DND-41 (cell line): ENCODE measurements around the gene SEC22C.

ENCODE experiments used
- ATAC-seq: fragments of 200-7000 bp; cut with Tn5 transposase; 3 replicates; pipeline ENCODE4 v1.9.1; 2021; ENCODE audit warnings: low read depth; ENCODE audit not compliant: insufficient read depth
- DNase-seq: peaks from one replicate; pipeline ENCODE4 v3.0.0-alpha.2; 2020
- H2AFZ ChIP-seq: 2 replicates; pipeline ENCODE4 v1.6.0; 2012; ENCODE audit warnings: low read depth, low read length
- H3K27ac ChIP-seq: 2 replicates; pipeline ENCODE4 v1.5.1; 2012; ENCODE audit warnings: low read length, inconsistent platforms
- H3K27me3 ChIP-seq: fragments of 200-600 bp; sonication (generic); 2 replicates; pipeline ENCODE4 v1.6.0; 2012; ENCODE audit warnings: low read length, mild to moderate bottlenecking, inconsistent platforms; ENCODE audit not compliant: insufficient read depth, poor library complexity
- H3K36me3 ChIP-seq: 2 replicates; pipeline ENCODE4 v1.5.1; 2012; ENCODE audit warnings: low read length, inconsistent platforms; ENCODE audit not compliant: insufficient read depth
- H3K4me1 ChIP-seq: 2 replicates; pipeline ENCODE4 v1.5.1; 2012; ENCODE audit warnings: mild to moderate bottlenecking, low read length; ENCODE audit not compliant: insufficient read depth
- H3K4me2 ChIP-seq: 2 replicates; pipeline ENCODE4 v1.6.0; 2012; ENCODE audit warnings: mild to moderate bottlenecking, moderate library complexity, low read length, inconsistent platforms; ENCODE audit not compliant: insufficient read depth
- H3K4me3 ChIP-seq, 2 experiments: fragments of 200-600 bp in 1 of 2; shearing (Covaris generic) in 1 of 2; 2 replicates each; pipeline ENCODE4 v1.5.1; 2012 to 2016; ENCODE audit warnings: inconsistent platforms in 2 of 2, low read length in 2 of 2, mild to moderate bottlenecking in 2 of 2, low read depth in 1 of 2, moderate library complexity in 1 of 2
- H3K79me2 ChIP-seq: 2 replicates; pipeline ENCODE4 v1.6.0; 2012; ENCODE audit warnings: low read length, inconsistent platforms; ENCODE audit not compliant: insufficient read depth
- H3K9ac ChIP-seq: 2 replicates; pipeline ENCODE4 v1.6.0; 2012; ENCODE audit warnings: low read depth, mild to moderate bottlenecking, inconsistent platforms, low read length, moderate library complexity
- H3K9me3 ChIP-seq: 2 replicates; pipeline ENCODE4 v1.5.1; 2012; ENCODE audit warnings: low read length, moderate library complexity, mild to moderate bottlenecking, inconsistent platforms; ENCODE audit not compliant: insufficient read depth, severe bottlenecking
- H4K20me1 ChIP-seq: 2 replicates; pipeline ENCODE4 v1.6.0; 2012; ENCODE audit warnings: low read length; ENCODE audit not compliant: insufficient read depth
- EZH2 ChIP-seq: IDR thresholded peaks from 3 replicates; pipeline ENCODE4 v1.6.1; 2012; ENCODE audit warnings: borderline replicate concordance, low read depth, mild to moderate bottlenecking, moderate library complexity, low read length, inconsistent platforms; ENCODE audit not compliant: severe bottlenecking
- TF ChIP-seq, protein P1 (sequence below): IDR thresholded peaks from 2 replicates; pipeline ENCODE4 v1.5.1; 2012; ENCODE audit warnings: borderline replicate concordance, low read length, moderate library complexity, mild to moderate bottlenecking; ENCODE audit not compliant: poor library complexity, severe bottlenecking; ENCODE audit errors: extremely low read depth

SEC22C gene

DNA sequence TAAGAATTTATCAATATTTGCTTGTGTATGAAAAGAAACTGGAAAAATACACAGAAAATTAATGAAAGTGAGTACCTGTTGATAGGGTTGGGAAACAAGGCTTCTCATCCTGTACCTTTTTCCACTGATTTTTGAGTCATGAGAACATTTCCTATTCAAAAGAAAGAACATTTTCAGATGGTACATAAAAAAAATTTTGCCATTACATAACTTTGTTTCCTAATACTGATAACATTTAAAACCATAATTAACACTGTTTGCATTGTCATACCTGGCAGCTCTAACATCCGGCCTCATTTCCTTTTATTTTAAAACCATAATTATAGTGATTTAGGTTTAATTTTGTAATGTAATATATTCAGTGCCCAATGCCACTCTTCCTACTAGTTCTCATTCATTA is 30.4 kb upstream of the SEC22C start:
- DNase-seq (no peak), ATAC-seq (no peak)
- H3K4me2 ChIP-seq, result no peak overlapping the region
- peaks cover 50% of the 10 kb centered on the region for H3K36me3 ChIP-seq
- H3K9ac ChIP-seq, result no peak overlapping the region
- H3K9me3 ChIP-seq, result no peaks in the 10 kb centered on the region
- H3K79me2 ChIP-seq, result peaks cover 99% of the 10 kb centered on the region
- no peak overlapping the region for H3K27ac ChIP-seq
- H2AFZ ChIP-seq, result no peak overlapping the region
- H4K20me1 ChIP-seq, result peaks cover 83% of the 10 kb centered on the region
- H3K27me3 ChIP-seq, result no peaks in the 10 kb centered on the region
- peaks cover 15% of the 10 kb centered on the region for H3K4me1 ChIP-seq
- no peak overlapping the region for H3K4me3 ChIP-seq
- no peak for TF ChIP-seq EZH2
- TF ChIP-seq, protein P1, sequence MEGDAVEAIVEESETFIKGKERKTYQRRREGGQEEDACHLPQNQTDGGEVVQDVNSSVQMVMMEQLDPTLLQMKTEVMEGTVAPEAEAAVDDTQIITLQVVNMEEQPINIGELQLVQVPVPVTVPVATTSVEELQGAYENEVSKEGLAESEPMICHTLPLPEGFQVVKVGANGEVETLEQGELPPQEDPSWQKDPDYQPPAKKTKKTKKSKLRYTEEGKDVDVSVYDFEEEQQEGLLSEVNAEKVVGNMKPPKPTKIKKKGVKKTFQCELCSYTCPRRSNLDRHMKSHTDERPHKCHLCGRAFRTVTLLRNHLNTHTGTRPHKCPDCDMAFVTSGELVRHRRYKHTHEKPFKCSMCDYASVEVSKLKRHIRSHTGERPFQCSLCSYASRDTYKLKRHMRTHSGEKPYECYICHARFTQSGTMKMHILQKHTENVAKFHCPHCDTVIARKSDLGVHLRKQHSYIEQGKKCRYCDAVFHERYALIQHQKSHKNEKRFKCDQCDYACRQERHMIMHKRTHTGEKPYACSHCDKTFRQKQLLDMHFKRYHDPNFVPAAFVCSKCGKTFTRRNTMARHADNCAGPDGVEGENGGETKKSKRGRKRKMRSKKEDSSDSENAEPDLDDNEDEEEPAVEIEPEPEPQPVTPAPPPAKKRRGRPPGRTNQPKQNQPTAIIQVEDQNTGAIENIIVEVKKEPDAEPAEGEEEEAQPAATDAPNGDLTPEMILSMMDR, result no peak

DNA sequence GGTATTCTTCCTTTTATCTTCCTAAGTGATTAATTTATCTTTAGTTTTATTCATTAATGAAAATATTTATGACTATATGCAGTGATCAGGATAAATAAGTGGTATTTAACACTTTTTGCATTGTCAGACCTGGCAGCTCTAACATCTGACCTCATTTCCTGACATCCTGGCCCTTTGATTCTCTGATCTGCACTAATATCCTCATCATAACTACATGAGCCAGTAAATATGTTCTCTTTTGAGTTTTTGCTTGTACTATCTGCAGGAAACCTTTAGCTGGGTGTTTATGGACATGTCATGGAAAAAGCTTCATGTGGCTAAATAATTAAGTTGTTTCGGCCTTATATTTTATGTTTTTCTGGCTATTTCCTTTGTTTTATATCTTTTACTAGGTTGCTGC is 29.2 kb upstream of the SEC22C start:
- peaks cover 51% of the 10 kb centered on the region for H3K36me3 ChIP-seq
- H2AFZ ChIP-seq, result no peak overlapping the region
- H3K9ac ChIP-seq, result no peak overlapping the region

DNA sequence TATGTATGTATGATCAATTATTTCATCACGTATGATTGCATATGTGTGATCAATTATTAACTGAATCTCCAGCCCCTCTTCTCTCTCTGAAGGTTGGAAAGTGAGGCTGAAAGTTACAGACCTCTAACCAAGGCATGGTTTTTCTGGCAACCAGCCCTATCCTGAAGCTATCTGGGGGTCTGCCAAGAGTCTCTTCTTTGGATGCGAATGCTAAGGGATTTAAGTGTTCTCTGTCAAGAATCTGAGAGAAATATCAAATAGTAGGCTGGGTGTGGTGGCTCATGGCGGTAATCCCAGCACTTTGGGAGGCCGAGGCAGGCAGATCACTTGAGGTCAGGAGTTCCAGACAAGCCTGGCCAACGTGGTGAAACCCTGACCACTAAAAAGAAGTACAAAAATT is 26.8 kb upstream of the SEC22C start:
- TF ChIP-seq EZH2, result no peak
- TF ChIP-seq, protein P1, result no peak
- no peak overlapping the region for H3K27ac ChIP-seq
- H3K4me3 ChIP-seq, result no peak overlapping the region
- H3K79me2 ChIP-seq, result peaks cover 99% of the 10 kb centered on the region
- H3K4me2 ChIP-seq, result no peak overlapping the region
- H3K9me3 ChIP-seq, result no peaks in the 10 kb centered on the region
- DNase-seq, result no peak
- no peaks in the 10 kb centered on the region for H3K27me3 ChIP-seq
- H3K9ac ChIP-seq, result no peak overlapping the region
- no peak overlapping the region for H2AFZ ChIP-seq
- peaks cover 70% of the 10 kb centered on the region for H3K36me3 ChIP-seq
- H3K4me1 ChIP-seq, result peaks cover 18% of the 10 kb centered on the region
- no peak for ATAC-seq
- peaks cover 77% of the 10 kb centered on the region for H4K20me1 ChIP-seq

More for the DNA sequence above, 29.2 kb upstream of the SEC22C start:
- Histone ChIP-seq H3K27ac (no peak overlapping the region), H3K4me1 (peaks cover 15% of the 10 kb centered on the region), H3K4me3 (no peak overlapping the region), H3K27me3 (no peaks in the 10 kb centered on the region), H3K79me2 (peaks cover 99% of the 10 kb centered on the region), H3K4me2 (no peak overlapping the region), H3K9me3 (no peaks in the 10 kb centered on the region), H4K20me1 (peaks cover 83% of the 10 kb centered on the region)
- no peak for TF ChIP-seq EZH2
- ATAC-seq (0 out of 3 replicates have a peak, but pooled peaks have one; percentile 44), DNase-seq (no peak)

DNA sequence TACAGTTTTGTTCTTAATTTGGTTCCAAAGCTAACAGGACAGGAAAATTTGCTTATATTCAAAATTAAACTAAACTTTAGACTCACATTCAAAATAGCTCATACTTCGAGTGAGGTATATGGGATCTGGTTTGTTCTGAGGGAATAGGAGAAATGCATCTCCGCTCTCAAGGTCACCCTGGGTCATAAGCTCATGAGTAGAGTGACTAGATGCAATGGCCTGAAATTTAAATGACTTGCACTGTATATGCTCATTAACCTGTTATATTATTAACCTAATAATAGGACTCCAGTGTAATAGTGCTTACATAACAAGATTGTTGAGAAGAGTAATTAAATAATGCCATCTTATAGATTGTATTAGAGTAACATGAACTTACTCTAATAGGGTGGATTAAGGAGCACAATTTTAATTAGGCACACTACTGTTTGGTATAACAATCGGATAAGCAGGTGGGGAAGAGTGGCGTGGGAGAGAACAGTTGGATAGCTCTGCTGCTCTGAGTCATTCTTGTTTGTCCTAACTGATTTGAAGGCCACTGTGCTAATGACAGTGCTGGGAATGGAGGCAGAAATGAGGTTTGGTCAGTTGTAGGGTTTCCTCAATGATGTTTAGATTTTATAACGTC is 23.9 kb upstream of the SEC22C start:
- Histone ChIP-seq H3K4me1 (peaks cover 33% of the 10 kb centered on the region), H3K9ac (no peak overlapping the region), H4K20me1 (peaks cover 59% of the 10 kb centered on the region; the same call in 1 of the 2 replicates), H3K79me2 (peaks cover 99% of the 10 kb centered on the region), H3K27me3 (no peaks in the 10 kb centered on the region), H3K36me3 (peaks cover 69% of the 10 kb centered on the region), H3K27ac (no peak overlapping the region), H3K9me3 (peaks cover 9% of the 10 kb centered on the region), H2AFZ (no peak overlapping the region), H3K4me3 (no peak overlapping the region), H3K4me2 (peak overlapping the region; percentile 37; the same call in 1 of the 2 replicates)
- ATAC-seq (no peak), DNase-seq (no peak)
- TF ChIP-seq, protein P1, result no peak
- no peak for TF ChIP-seq EZH2
